ENCODE measurements around the gene SPRR2B.
"Not testable (repeated sequence)": the region's sequence is repeated elsewhere in the genome, so short reads cannot be mapped to it uniquely, and the experiment has no call there.

GRCh38 chr1:153056111-153056510, 15.3 kb downstream of the SPRR2B start:
- TF ChIP-seq EP300, CTCF, POLR2A, POLR2AphosphoS5 (IDR thresholded peaks at IDR 0.05): not testable (repeated sequence)

All from gastroesophageal sphincter (tissue), 3 donors.